Keratinocyte (primary cell): ENCODE measurements around the gene HPS4. TPM values are rescaled to one million over a fixed set of nuclear protein-coding genes. Genes with fewer than 3 reads are reported as not detected.

Source experiments
- DNase-seq: peaks from one replicate; pipeline ENCODE4 v3.0.0-alpha.2; 2011; ENCODE audit warnings: low read depth, missing footprints, low spot score
- FAIRE-seq: peaks from 2 replicates; lab custom pipeline; 2011; peaks lifted over from hg19 to GRCh38; lab: Jason Lieb, UNC
- H2AFZ ChIP-seq: 2 replicates; pipeline ENCODE4 v1.6.0; 2012; ENCODE audit warnings: low read length, control low read depth, inconsistent platforms; ENCODE audit not compliant: control insufficient read depth
- H3K27ac ChIP-seq: 2 replicates; pipeline ENCODE4 v1.5.1; 2011; ENCODE audit warnings: low read length; ENCODE audit not compliant: control insufficient read depth, insufficient read depth
- H3K27me3 ChIP-seq: 3 replicates; pipeline ENCODE4 v1.6.0; 2011; ENCODE audit warnings: low read length; ENCODE audit not compliant: control insufficient read depth, insufficient read depth; ENCODE audit errors: extremely low read depth
- H3K36me3 ChIP-seq, 2 experiments: 2 replicates in 1 of 2; 3 replicates in 1 of 2; pipeline ENCODE4 v1.5.1; 2011; ENCODE audit warnings: low read length in 2 of 2, mild to moderate bottlenecking in 1 of 2; ENCODE audit not compliant: control insufficient read depth in 2 of 2, insufficient read depth in 2 of 2; ENCODE audit errors: extremely low read depth in 1 of 2
- H3K4me1 ChIP-seq: 3 replicates; pipeline ENCODE4 v1.5.1; 2011; ENCODE audit warnings: low read length; ENCODE audit not compliant: control insufficient read depth, insufficient read depth; ENCODE audit errors: extremely low read depth
- H3K4me2 ChIP-seq: 3 replicates; pipeline ENCODE4 v1.6.0; 2011; ENCODE audit warnings: low read depth, low read length; ENCODE audit not compliant: control insufficient read depth, insufficient read depth; ENCODE audit errors: extremely low read depth
- H3K4me3 ChIP-seq, 3 experiments: fragments of 200-600 bp in 1 of 3; sonication (generic) in 1 of 3; 2 replicates in 2 of 3; 3 replicates in 1 of 3; pipeline ENCODE4 v1.5.1; 2011 to 2016; ENCODE audit warnings: low read length in 3 of 3, mild to moderate bottlenecking in 3 of 3, control low read depth in 2 of 3, inconsistent platforms in 1 of 3, low read depth in 1 of 3, mixed read lengths in 1 of 3, mixed run types in 1 of 3, moderate library complexity in 1 of 3; ENCODE audit not compliant: control insufficient read depth in 2 of 3, insufficient read depth in 2 of 3; ENCODE audit errors: extremely low read depth in 1 of 3
- H3K79me2 ChIP-seq: 2 replicates; pipeline ENCODE4 v1.6.0; 2012; ENCODE audit warnings: low read length; ENCODE audit not compliant: control insufficient read depth, insufficient read depth
- H3K9ac ChIP-seq: 3 replicates; pipeline ENCODE4 v1.6.0; 2011; ENCODE audit warnings: low read length; ENCODE audit not compliant: control insufficient read depth, insufficient read depth; ENCODE audit errors: extremely low read depth
- H3K9me1 ChIP-seq: 3 replicates; pipeline ENCODE4 v1.6.0; 2011; ENCODE audit warnings: low read length; ENCODE audit not compliant: control insufficient read depth, insufficient read depth; ENCODE audit errors: extremely low read depth
- H3K9me3 ChIP-seq: 2 replicates; pipeline ENCODE4 v1.5.1; 2012; ENCODE audit warnings: low read depth, low read length; ENCODE audit not compliant: control insufficient read depth
- H4K20me1 ChIP-seq: 3 replicates; pipeline ENCODE4 v1.6.0; 2011; ENCODE audit warnings: low read length; ENCODE audit not compliant: control insufficient read depth, insufficient read depth; ENCODE audit errors: extremely low read depth
- EZH2 ChIP-seq: IDR thresholded peaks from one replicate; pipeline ENCODE4 v1.6.1; 2012; ENCODE audit warnings: inconsistent platforms, mild to moderate bottlenecking, low read length, moderate library complexity
- dilution Hi-C: fragments of 300-500 bp; cut with MboI; formaldehyde crosslinking; loops from one replicate; pipeline ENCODE4 v1.7.0; 2020; ENCODE audit warnings: low sequenced_read_pairs; ENCODE audit not compliant: extremely low pct_ligation_motif_present
- polyA plus RNA-seq, 5 experiments: library from polyadenylated mRNA; depleted of rRNA in 3 of 5; stranded (reverse) in 3 of 5; stranded (forward) in 1 of 5; unstranded in 1 of 5; fragments of >200 nt; gene quantifications; 1 replicate in 1 of 5; 2 replicates in 3 of 5; 3 replicates in 1 of 5; pipeline versions ENCODE4 v1.2.1 to v1.2.3, GENCODE V29; 2011 to 2012; ENCODE audit warnings: missing spikeins in 2 of 5, low read depth in 1 of 5, low replicate concordance in 1 of 5
- TF ChIP-seq, protein P1 (sequence below), 3 experiments: IDR thresholded peaks in 1 of 3; conservative IDR thresholded peaks in 1 of 3; optimal IDR thresholded peaks in 1 of 3; 2 replicates in 2 of 3; 3 replicates in 1 of 3; pipeline versions ENCODE3 to v1.5.1; 2011; ENCODE audit warnings: low read length in 3 of 3, mild to moderate bottlenecking in 3 of 3, moderate library complexity in 2 of 3, control low read depth in 1 of 3, inconsistent platforms in 1 of 3; ENCODE audit not compliant: insufficient read depth in 2 of 3; ENCODE audit errors: extremely low read depth in 1 of 3

The HPS4 gene
- polyA plus RNA-seq, 1 donor (not counting 4 experiments of a cell fraction or from before 2014, with no cell fraction given): 21.3 TPM

DNA sequence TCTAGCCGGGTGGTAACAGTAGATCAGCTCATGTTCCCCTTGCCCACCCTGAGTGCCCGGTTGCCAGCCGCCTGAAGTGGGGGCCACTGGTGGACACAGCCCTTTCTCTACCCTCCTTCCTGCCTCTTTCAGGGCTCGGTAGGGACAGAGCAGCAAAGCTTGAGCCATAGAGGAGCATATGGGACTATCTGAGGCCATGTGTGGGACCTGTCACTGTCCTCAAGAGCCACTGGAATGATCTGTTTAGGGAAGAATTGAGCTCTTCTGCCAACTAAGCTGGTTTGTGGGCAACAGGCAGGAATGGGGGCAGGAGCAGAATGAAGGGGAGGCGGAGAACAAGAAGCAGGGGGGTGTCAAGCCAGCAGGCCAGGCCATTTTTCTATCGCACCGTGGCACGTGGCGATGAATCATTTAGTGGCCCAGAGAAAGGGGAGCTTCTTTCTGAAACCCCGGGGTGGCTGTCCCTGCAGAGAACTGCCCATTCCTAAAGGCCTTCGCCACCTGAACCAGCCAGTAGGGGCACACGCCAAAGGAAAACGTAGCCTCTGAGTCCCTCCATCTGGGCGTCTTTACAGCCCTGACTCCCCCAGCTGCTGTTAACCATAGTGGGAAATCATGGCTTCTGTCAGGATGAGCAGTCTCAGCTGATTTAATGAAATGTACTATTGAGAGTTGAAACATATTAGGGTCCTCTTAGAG lies 45.7 kb downstream of the HPS4 start:
- H2AFZ ChIP-seq: no peak overlapping the region
- H3K9me1 ChIP-seq: peaks cover 2% of the 10 kb centered on the region
- H3K4me3 ChIP-seq: no peak overlapping the region
- no peaks in the 10 kb centered on the region for H4K20me1 ChIP-seq
- dilution Hi-C loops: no loop called here
- no peak overlapping the region for H3K27ac ChIP-seq
- FAIRE-seq (no peak), DNase-seq (no peak)
- no peaks in the 10 kb centered on the region for H3K9me3 ChIP-seq
- peaks cover 3% of the 10 kb centered on the region for H3K4me1 ChIP-seq
- peaks cover 6% of the 10 kb centered on the region for H3K79me2 ChIP-seq
- no peak overlapping the region for H3K4me2 ChIP-seq
- no peaks in the 10 kb centered on the region for H3K27me3 ChIP-seq
- peaks cover 0 to 7% of the 10 kb centered on the region in 2 experiments for H3K36me3 ChIP-seq
- no peak overlapping the region for H3K9ac ChIP-seq
- TF ChIP-seq EZH2: no peak
- TF ChIP-seq, protein P1, sequence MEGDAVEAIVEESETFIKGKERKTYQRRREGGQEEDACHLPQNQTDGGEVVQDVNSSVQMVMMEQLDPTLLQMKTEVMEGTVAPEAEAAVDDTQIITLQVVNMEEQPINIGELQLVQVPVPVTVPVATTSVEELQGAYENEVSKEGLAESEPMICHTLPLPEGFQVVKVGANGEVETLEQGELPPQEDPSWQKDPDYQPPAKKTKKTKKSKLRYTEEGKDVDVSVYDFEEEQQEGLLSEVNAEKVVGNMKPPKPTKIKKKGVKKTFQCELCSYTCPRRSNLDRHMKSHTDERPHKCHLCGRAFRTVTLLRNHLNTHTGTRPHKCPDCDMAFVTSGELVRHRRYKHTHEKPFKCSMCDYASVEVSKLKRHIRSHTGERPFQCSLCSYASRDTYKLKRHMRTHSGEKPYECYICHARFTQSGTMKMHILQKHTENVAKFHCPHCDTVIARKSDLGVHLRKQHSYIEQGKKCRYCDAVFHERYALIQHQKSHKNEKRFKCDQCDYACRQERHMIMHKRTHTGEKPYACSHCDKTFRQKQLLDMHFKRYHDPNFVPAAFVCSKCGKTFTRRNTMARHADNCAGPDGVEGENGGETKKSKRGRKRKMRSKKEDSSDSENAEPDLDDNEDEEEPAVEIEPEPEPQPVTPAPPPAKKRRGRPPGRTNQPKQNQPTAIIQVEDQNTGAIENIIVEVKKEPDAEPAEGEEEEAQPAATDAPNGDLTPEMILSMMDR (optimal IDR thresholded peaks at IDR 0.05 in 1 of 3, IDR thresholded peaks at IDR 0.05 in 1 of 3, conservative IDR thresholded peaks at IDR 0.05 in 1 of 3; ENCODE audit: extremely low read depth in 1 of 3, insufficient read depth in 2 of 3, low read length in 3 of 3): no peak

DNA sequence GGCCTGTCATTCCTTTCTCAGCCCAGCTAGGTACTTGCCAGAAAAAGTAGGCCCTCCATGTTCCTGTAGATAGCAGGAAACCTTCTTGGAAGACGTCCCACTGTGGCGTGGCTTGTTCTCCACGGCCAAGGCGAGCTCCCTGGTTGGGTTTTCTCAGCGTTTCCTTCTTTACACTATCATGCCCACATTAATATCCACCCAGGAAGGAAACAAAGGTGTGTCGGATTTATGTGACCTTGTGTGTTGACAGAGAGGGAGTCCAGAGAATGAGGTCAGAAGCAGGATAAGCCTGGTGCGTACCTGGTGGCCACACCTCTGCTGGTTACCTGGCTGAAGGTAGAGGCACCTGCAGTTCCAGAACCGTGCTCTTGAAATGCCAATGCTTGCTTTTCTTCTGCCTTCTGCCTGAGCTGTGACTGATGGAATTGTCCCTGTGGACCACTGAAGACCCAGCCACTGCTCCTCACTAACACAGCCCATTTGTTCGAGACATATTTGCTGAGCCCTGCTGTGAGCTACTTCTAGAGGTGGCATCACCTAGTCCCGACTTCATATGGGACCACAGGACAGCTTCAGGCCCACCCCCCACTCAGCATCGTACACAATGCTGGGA lies 46.6 kb downstream of the HPS4 start:
- Histone ChIP-seq H2AFZ (no peak overlapping the region), H3K9me1 (peaks cover 2% of the 10 kb centered on the region), H3K27me3 (no peaks in the 10 kb centered on the region), H4K20me1 (no peaks in the 10 kb centered on the region), H3K4me2 (no peak overlapping the region), H3K36me3 (peaks cover 0 to 7% of the 10 kb centered on the region in 2 experiments), H3K79me2 (peaks cover 6% of the 10 kb centered on the region), H3K27ac (no peak overlapping the region), H3K4me3 (no peak overlapping the region), H3K9me3 (no peaks in the 10 kb centered on the region), H3K4me1 (peaks cover 3% of the 10 kb centered on the region), H3K9ac (no peak overlapping the region)
- TF ChIP-seq, protein P1 (optimal IDR thresholded peaks at IDR 0.05 in 1 of 3, IDR thresholded peaks at IDR 0.05 in 1 of 3, conservative IDR thresholded peaks at IDR 0.05 in 1 of 3; ENCODE audit: extremely low read depth in 1 of 3, insufficient read depth in 2 of 3, low read length in 3 of 3): no peak
- TF ChIP-seq EZH2: no peak
- FAIRE-seq: no peak
- DNase-seq: no peak
- dilution Hi-C loops: no loop called here
